ENCODE measurements around the gene MARF1. TPM values are rescaled to one million over a fixed set of nuclear protein-coding genes. Genes with fewer than 3 reads are reported as not detected.

MARF1 gene
- total and polyA plus RNA-seq, 9 of the 15 experiments (the other 6 are each of a cell fraction or from before 2014, with no cell fraction given) = 4.7 to 33.2 (median 11.7) TPM

DNA sequence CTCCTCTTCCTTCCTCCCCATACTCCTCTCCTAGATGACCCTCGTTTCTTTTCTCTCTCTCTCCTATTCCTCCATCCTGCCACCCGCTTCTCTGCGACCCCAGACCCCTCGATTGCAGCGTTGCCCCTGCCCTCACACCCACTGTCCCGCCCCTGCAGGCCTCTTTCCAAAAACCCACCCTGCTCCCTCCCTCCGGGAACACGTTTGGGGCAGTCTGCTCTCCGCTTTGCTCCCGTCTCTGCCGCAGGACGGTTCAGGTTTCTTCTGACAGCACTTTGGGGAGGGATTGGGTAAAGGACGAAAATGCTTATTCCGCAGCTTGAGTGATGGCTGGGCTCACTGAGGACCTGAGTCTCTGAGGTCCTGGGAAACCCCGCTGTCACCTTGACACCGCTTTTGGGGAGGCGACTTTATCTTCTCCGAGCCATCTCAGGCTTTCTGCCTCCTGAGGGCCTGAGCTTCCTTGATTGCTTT, 7.8 kb upstream of the MARF1 start (continued):
- TF ChIP-seq, protein P1, sequence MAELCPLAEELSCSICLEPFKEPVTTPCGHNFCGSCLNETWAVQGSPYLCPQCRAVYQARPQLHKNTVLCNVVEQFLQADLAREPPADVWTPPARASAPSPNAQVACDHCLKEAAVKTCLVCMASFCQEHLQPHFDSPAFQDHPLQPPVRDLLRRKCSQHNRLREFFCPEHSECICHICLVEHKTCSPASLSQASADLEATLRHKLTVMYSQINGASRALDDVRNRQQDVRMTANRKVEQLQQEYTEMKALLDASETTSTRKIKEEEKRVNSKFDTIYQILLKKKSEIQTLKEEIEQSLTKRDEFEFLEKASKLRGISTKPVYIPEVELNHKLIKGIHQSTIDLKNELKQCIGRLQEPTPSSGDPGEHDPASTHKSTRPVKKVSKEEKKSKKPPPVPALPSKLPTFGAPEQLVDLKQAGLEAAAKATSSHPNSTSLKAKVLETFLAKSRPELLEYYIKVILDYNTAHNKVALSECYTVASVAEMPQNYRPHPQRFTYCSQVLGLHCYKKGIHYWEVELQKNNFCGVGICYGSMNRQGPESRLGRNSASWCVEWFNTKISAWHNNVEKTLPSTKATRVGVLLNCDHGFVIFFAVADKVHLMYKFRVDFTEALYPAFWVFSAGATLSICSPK (IDR thresholded peaks at IDR 0.05; ENCODE audit: borderline replicate concordance) = 0 out of 2 replicates have a peak, but pooled peaks have one; percentile 65
- TF ChIP-seq RFX1 (IDR thresholded peaks at IDR 0.05) = peak; percentile 56; the same call in 1 of the 2 replicates
- TF ChIP-seq CC2D1A (IDR thresholded peaks at IDR 0.05) = 0 out of 2 replicates have a peak, but pooled peaks have one; percentile 54
- TF ChIP-seq DPF2 (IDR thresholded peaks at IDR 0.05) = 0 out of 2 replicates have a peak, but pooled peaks have one; percentile 23
- no peak for TF ChIP-seq ZC3H11A (IDR thresholded peaks at IDR 0.05; ENCODE audit: low read depth, low read length)
- TF ChIP-seq GATA2 (CRISPR knock-in tag; IDR thresholded peaks at IDR 0.05) = peak; percentile 54; the same call in 1 of the 2 replicates
- TF ChIP-seq HLTF (IDR thresholded peaks at IDR 0.05) = peak; percentile 91
- TF ChIP-seq NFIC (IDR thresholded peaks at IDR 0.05) = 0 out of 2 replicates have a peak, but pooled peaks have one; percentile 7
- peak; percentile 26 for TF ChIP-seq MEIS2 (IDR thresholded peaks at IDR 0.05; ENCODE audit: partially characterized antibody)
- no peak for TF ChIP-seq FOXM1 (IDR thresholded peaks at IDR 0.05; ENCODE audit: low read depth)
- no peak for TF ChIP-seq FOXM1 (CRISPR knock-in tag; IDR thresholded peaks at IDR 0.05; ENCODE audit: low read depth)
- TF ChIP-seq, protein P2, sequence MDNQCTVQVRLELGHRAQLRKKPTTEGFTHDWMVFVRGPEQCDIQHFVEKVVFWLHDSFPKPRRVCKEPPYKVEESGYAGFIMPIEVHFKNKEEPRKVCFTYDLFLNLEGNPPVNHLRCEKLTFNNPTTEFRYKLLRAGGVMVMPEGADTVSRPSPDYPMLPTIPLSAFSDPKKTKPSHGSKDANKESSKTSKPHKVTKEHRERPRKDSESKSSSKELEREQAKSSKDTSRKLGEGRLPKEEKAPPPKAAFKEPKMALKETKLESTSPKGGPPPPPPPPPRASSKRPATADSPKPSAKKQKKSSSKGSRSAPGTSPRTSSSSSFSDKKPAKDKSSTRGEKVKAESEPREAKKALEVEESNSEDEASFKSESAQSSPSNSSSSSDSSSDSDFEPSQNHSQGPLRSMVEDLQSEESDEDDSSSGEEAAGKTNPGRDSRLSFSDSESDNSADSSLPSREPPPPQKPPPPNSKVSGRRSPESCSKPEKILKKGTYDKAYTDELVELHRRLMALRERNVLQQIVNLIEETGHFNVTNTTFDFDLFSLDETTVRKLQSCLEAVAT (IDR thresholded peaks at IDR 0.05) = peak in 1 of 2 experiments; percentile 71; a peak in 1 of 4 replicates
- TF ChIP-seq MIER1 (IDR thresholded peaks at IDR 0.05; ENCODE audit: low read depth) = peak; percentile 66; the same call in 1 of the 2 replicates
- no peak for TF ChIP-seq RBM22 (IDR thresholded peaks at IDR 0.05; ENCODE audit: low read depth, low read length, poor library complexity, severe bottlenecking)
- TF ChIP-seq HDAC1 (IDR thresholded peaks at IDR 0.05) = peak in 1 of 2 experiments; percentile 67; a peak in 1 of 4 replicates
- 0 out of 2 replicates have a peak, but pooled peaks have one; percentile 52 for TF ChIP-seq HDGF (IDR thresholded peaks at IDR 0.05)
- no peak for TF ChIP-seq HEY1 (CRISPR knock-in tag; IDR thresholded peaks at IDR 0.05; ENCODE audit: borderline replicate concordance)
- TF ChIP-seq ELF4 (CRISPR knock-in tag; IDR thresholded peaks at IDR 0.05) = peak; percentile 75; the same call in 1 of the 2 replicates
- peak in 1 of 2 experiments; percentile 40; a peak in 1 of 4 replicates for TF ChIP-seq MCM7 (IDR thresholded peaks at IDR 0.05)
- no peak for TF ChIP-seq TFAM (CRISPR knock-in tag; conservative IDR thresholded peaks at IDR 0.05)
- TF ChIP-seq PHB2 (IDR thresholded peaks at IDR 0.05; ENCODE audit: low read depth) = 0 out of 2 replicates have a peak, but pooled peaks have one; percentile 37
- TF ChIP-seq ZBTB2 (IDR thresholded peaks at IDR 0.05) = 0 out of 2 replicates have a peak, but pooled peaks have one; percentile 41
- peak; percentile 39; the same call in 1 of the 2 replicates for TF ChIP-seq ZNF316 (IDR thresholded peaks at IDR 0.05)
- TF ChIP-seq SNIP1 (IDR thresholded peaks at IDR 0.05; ENCODE audit: low read depth) = 0 out of 2 replicates have a peak, but pooled peaks have one; percentile 34
- TF ChIP-seq SMARCA5 (IDR thresholded peaks at IDR 0.05) = peak; percentile 81
